Stimulated activated naive CD8-positive, alpha-beta T cell treated with anti-CD3 and anti-CD28 coated beads, Interleukin-15, Interleukin-2, amounts not matched to agents 100 U/mL and 50 U/mL, for 24 hours (primary cell): ENCODE measurements around the gene LRMDA.

Source experiments
- ATAC-seq: fragments of 150-1000 bp; cut with Tn5 transposase; one replicate; pipeline ENCODE4 v1.10.0; 2021
- DNase-seq: peaks from one replicate; pipeline ENCODE4 v3.0.0; 2021

LRMDA gene

GRCh38 chr10:75449382-75450074 is 18.1 kb downstream of the LRMDA start:
- ATAC-seq (no peak), DNase-seq (no peak)

DNA sequence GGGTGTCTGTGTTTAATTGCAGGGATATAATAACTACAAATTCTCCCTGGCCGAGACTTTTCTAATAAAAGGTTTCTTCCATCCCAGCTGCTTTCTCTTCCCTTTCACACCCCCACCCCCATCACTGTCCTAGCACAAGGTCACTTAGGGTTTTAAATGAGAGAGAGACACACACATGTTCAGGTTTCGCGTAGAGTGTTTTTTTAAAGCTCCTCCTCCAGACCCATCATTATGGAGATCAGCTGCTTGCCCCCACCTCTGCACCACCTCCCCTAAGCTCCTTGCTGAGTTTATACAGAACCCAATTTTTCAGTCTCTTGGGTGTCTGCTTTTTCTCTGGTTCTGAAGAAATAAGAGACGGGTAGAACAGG is 18.6 kb downstream of the LRMDA start:
- ATAC-seq = no peak
- no peak for DNase-seq

GRCh38 chr10:75450644-75451640 is 19.5 kb downstream of the LRMDA start:
- DNase-seq (no peak), ATAC-seq (no peak)

DNA sequence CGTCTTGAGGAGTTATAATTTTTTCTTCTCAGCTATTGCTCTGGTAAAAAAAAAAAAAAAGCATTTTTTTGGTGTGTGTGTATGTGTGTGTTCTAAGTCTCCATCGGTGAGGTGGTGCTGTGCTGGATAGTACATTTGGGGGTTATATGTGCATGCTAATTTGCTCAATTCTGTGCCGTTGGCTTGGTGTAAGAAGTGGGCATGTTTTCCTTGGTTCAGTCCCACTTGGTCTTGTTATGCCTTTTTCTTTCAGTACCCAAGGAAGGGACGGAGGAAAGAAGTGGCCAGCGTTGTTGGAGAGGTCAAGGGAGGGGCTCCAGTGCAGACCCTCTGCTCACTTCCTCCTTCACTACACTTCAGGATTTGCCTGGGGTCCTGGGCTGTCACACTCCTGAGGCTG is 20.4 kb downstream of the LRMDA start:
- ATAC-seq (no peak), DNase-seq (no peak)

DNA sequence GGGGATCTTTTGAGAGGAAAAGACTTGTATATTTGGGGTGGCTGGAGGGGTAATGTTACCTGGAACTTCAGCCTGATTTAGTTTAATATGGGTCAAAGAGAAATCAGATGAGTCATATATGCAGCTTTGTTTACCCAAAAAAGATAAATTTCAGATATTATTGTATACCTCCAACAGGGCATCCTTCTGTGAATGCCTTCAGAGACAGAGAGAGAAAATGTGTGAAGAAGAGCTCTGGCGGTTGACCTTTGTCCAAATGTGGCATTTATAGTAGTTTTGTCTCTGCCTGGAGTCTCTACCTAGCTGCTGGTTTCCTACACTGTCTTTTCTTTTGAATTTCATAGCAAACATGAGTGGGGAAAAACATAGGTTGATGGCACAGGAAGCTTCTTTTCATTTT is 21.6 kb downstream of the LRMDA start:
- ATAC-seq (no peak), DNase-seq (no peak)

DNA sequence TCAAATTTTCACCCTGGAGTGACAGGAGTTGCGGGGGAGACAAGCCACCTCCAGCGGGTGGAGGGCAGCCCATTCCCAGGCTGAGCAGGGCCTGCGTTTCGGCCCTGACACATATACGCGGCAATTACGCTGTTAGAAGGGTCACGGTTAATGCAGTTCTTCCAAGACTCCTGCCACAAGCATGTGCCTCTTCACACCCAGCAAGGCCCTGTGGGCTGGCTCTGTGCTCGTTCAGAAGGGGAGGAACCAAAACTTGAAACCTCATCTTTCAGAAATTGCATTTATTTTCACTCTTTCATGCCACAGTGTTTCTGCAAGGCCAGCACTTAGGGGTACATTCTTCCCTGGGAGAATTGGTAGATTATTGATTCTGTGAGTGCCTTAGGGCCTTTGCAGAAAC is 24.7 kb downstream of the LRMDA start:
- ATAC-seq (no peak), DNase-seq (no peak)

- DNase-seq (no peak), ATAC-seq (no peak)
Measured at GRCh38 chr10:75460059-75460458, 28.6 kb downstream of the LRMDA start.

DNA sequence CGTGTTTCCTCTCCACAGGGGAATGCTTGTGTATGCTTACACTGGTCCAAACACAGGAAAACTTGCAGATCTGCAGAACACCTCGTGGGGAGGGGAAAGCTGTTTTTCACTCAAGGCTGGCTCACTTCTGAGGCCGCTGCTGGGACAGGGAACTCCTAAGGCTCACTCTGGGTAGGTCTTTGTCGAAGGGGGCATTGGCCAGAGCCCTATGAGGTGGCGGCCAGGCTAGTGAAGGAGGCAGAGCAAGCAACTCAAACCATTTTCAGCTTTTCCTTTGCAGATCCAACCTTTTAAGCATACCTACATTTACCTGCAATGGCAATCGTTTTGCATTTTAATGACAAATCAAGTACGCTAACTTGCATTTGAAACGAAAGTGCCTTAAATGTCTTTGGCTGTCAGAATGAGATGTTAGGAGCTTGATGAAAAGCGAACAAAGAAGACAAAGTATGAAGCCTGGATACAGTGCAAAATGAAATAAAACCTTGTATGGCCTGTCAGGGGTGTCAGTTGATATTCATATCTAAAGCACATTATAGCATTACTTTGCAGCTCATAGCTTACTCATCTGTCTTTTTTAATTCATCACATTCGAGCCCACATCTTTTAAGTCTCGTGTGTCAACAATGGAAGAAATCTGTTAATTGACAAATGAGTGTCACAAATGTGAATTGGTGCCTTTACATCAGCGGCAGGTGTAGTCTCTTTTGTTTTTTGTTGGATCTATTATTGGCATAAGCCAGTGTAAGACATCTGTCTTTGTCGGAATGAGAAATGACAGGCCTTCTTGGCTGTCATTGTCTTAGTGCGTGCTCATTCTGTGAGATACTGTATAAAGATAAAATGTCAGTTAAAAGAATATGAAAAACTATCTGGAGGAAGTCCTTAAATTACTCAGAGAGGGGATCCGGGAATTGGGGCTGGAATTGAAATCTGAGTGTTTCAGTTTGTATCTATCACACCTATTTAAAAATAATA is 30.5 kb downstream of the LRMDA start:
- ATAC-seq (no peak), DNase-seq (no peak)

DNA sequence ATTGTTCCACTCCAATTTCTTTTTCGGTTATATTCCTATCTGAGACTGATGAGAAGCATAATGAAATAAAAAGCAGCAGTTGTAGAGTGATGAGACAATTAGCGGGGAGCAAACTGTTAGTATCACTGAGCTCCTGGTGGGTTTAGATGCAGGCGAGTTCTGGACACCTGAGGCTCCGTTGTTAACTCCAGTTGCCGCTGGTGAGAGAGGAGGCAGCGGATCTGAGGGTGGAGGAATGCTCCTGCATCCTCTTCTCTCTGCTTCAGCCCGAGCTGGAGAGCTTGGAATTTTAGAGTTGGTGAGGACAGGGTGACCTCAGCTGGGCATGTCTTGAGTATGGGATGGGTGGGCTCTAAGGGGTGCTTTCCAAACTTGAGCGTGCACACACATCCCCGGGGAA is 31.4 kb downstream of the LRMDA start:
- DNase-seq (no peak), ATAC-seq (no peak)

DNA sequence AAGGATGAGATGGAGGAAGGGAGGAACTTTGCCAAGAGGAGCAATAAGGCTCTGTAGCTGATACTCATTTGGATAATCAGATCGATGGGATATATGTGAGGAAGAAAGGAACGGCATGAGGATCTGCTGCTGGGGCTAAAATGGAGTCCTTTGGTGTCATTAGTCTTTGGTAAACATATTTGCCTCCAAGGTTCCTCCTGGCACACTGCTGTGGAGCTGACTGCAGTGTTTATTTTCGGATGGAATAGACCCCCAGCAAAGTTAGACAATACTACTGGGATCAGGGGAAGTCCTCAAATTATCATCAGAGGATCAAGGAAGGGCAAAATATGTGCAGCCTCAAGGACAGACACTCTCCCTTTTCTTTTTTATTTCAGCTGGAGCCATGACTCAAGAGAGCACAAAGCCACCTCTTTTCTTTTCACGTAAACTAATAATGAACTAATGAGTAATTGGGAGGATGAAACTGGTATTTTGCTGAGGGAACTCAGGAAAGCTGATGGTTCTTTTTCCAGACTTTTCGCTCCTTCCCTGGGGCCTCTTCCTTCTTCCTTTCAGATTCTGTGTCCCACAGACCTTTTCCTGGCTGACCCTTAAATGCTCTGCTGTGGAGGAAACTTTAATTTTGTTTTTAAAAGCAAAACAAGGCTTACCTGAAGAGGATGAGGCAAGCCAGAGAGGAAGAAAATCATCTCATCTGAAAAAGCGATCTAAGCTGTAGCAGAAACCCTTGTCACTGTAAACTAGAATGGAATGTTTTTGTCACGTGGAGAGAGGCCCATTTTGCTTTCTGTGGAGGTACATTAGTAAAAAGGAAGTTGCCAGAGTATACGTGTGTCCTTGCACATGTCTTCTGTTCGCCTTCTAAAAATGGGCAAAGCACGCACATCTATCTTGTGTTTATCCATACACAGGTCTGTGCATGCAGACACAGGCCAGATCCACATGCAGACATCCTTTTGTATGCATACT is 33.3 kb downstream of the LRMDA start:
- no peak for DNase-seq
- ATAC-seq = no peak

DNA sequence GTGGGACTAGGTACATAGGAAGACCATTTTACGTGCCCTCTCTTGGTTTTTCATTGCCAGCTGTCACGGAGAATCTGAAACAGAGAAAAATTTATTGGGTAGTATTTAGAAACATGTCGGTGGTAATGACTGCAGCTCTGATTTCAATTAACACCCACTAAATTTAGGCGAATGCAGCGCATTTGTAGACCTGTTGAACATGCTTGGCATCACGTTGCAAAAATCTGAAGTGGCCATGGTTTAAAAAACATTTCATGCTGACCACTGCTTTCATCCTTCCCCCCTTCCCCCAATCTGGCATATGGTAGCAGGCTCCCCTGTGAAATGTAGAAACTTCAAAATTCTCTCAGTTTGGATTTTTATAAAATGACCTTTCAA is 34.0 kb downstream of the LRMDA start:
- no peak for DNase-seq
- ATAC-seq = no peak

- ATAC-seq (no peak), DNase-seq (no peak)
Measured at GRCh38 chr10:75466001-75466400, 34.6 kb downstream of the LRMDA start.

- no peak for ATAC-seq
- no peak for DNase-seq
Measured at GRCh38 chr10:75466886-75467285, 35.5 kb downstream of the LRMDA start.

GRCh38 chr10:75468612-75469005 is 37.2 kb downstream of the LRMDA start:
- DNase-seq = no peak
- ATAC-seq = no peak

- DNase-seq (no peak), ATAC-seq (no peak)
Measured at GRCh38 chr10:75469006-75469616, 37.7 kb downstream of the LRMDA start.

DNA sequence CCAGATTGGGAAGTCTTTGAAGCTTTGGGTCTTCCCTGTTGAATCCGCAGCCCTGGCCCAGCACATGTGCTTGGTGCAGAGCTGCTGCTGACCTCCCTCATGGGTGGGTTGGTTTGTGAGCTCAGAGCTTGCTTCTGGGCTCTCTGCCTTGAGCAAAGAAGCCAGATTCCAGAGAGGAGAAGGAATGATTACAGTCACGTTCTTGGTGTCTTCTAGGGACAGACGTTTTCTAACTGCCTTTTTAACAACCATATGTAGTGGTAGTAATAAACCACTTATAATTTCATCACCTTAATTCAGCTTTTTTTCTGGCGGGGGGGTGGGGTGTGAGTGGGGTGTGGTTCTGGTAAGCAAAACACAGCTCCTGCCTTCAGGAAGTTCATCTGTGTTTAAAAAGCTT is 39.5 kb downstream of the LRMDA start:
- DNase-seq (no peak), ATAC-seq (no peak)

GRCh38 chr10:75472685-75473084 is 41.3 kb downstream of the LRMDA start:
- no peak for DNase-seq
- ATAC-seq = no peak

DNA sequence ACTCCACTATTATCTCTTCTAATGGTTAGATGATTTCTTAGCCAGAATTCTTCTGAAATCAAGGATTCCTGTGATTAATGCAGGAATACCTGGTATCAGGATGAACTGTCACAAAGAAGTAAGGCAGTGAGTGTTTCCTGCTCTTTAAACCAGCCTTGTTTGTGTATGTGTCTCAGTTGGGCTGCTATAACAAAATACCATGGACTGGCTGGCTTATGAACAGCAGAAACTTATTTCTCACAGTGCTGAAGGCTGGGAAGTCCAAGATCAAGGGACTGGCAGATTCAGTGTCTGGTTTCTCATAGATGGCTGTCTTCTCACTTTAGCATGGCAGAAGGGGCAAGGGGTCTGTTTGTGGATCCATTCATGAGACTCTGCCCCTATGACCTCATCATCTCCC is 42.7 kb downstream of the LRMDA start:
- DNase-seq = no peak
- no peak for ATAC-seq

DNA sequence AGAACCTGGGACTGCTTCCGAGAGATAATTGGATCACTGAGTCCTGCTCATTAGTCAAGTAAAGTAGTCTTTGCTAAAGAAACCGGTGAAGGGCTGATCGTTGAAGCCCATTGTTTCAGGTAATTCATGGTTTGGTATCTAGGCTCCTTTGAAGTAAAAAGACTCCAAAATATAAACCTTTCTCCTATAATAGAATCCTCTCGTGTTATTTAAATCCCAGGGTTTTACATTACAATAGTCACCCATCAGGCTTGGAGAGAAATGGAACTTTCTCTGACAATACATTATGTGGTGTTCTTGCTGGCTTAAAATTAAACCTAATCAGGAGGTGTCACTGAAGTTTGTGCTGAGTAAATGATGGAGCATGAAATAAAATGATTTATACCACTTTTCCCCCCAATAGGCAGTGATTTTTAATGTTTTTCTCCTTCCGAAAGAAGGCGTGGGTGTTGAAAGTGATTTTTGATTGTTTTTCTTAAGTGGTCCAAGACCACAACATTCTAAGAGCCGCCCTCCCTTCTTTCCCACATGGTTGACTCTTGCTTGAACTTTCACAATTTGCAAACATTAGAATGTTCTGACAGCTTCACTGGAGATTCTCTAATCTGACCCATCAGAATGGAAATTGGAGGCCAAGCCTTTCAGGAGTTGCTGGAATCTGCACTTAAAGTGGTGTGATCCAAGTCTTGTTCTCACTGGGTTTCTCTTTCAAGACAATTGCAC is 44.2 kb downstream of the LRMDA start:
- no peak for ATAC-seq

GRCh38 chr10:75476569-75476968 is 45.1 kb downstream of the LRMDA start:
- DNase-seq = no peak
- ATAC-seq = no peak

More for the DNA sequence above, 44.2 kb downstream of the LRMDA start:
- no peak for DNase-seq
